ENCODE data around the gene TTBK2. TPM values are rescaled to one million over a fixed set of nuclear protein-coding genes. Genes with fewer than 3 reads are reported as not detected.

The TTBK2 gene
- total RNA-seq, 2 experiments from 2014 or later = 14.2 to 20.8 TPM

DNA sequence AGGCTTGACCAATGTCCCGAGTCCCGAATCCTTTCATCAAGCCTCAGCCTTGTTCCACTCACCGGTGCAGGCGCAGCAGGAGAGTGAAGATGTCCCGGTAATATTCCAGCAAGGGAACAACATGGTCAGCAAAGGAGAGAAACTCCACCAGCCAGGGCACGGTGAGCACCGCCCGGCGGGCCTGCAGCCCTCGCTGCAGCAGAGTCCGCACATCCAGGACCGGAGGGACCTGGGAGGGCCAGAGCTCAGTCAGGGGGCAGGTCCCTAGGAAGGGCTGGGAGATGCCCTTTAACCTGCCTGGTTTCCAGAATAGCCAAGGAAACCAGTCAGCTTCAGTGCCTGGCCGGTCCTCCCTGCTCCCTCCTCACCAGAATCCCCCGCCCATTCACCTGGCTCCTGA is 190.0 kb downstream of the TTBK2 start:
- no peak overlapping the region for H3K4me2 ChIP-seq (ENCODE audit: low read length)
- no peaks in the 10 kb centered on the region for H3K9me2 ChIP-seq (ENCODE audit: insufficient read depth, low read length)
- H2AFZ ChIP-seq (ENCODE audit: low read length) = no peak overlapping the region
- DNase-seq (ENCODE audit: low spot score) = no peak
- H3K79me2 ChIP-seq (ENCODE audit: insufficient read depth, low read depth, low read length) = no peaks in the 10 kb centered on the region
- no peak overlapping the region for H3K4me3 ChIP-seq (ENCODE audit: low read depth, low read length, poor library complexity, severe bottlenecking)
- TF ChIP-seq, protein P1, sequence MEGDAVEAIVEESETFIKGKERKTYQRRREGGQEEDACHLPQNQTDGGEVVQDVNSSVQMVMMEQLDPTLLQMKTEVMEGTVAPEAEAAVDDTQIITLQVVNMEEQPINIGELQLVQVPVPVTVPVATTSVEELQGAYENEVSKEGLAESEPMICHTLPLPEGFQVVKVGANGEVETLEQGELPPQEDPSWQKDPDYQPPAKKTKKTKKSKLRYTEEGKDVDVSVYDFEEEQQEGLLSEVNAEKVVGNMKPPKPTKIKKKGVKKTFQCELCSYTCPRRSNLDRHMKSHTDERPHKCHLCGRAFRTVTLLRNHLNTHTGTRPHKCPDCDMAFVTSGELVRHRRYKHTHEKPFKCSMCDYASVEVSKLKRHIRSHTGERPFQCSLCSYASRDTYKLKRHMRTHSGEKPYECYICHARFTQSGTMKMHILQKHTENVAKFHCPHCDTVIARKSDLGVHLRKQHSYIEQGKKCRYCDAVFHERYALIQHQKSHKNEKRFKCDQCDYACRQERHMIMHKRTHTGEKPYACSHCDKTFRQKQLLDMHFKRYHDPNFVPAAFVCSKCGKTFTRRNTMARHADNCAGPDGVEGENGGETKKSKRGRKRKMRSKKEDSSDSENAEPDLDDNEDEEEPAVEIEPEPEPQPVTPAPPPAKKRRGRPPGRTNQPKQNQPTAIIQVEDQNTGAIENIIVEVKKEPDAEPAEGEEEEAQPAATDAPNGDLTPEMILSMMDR (conservative IDR thresholded peaks at IDR 0.05; ENCODE audit: low read length) = no peak
- TF ChIP-seq EZH2phosphoT487 (IDR thresholded peaks at IDR 0.05; ENCODE audit: borderline replicate concordance, low read depth, low read length) = no peak
- POLR2A ChIA-PET = no interaction called here
- peaks cover 93% of the 10 kb centered on the region for H3K36me3 ChIP-seq (ENCODE audit: insufficient read depth, low read length)
- H3K27ac ChIP-seq (ENCODE audit: low read depth, low read length, poor library complexity, severe bottlenecking) = no peak overlapping the region
- CTCF ChIA-PET (ENCODE audit: unreplicated experiment) = no interaction called here
- no peaks in the 10 kb centered on the region for H3K9me3 ChIP-seq (ENCODE audit: low read length)
- H4K20me1 ChIP-seq (ENCODE audit: insufficient read depth, low read length) = no peaks in the 10 kb centered on the region
- intact Hi-C loops (cut with micrococcal nuclease; ENCODE audit: unreplicated experiment) = loop anchor here (10.0 kb wide), 1 partner anchor 194 kb away; the partner anchor contains the start of gene TTBK2
- peaks cover 20% of the 10 kb centered on the region for H3K4me1 ChIP-seq (ENCODE audit: insufficient read depth, low read length, poor library complexity, severe bottlenecking)
- no TSS peak for BruUV-seq (replicated peaks)

DNA sequence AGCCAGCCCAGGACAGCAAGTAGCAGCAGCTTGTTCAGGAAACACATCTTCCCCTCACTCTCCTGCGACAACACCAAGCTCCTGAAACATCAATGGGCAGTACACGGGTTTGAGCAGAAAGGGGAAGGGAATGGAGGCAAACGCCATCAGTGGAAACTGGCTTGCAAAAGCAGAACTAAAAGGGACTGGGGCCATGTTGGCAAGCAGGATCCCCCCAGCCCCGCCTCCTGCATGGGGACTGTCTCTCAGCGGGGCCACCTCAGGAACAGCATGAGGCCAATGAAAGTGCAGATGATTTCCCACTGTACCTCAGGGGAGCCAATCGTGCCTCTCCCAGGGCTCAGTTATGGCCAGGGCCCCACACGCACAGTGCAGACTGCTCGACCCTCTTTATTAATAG is 190.4 kb downstream of the TTBK2 start:
- POLR2A ChIA-PET = no interaction called here
- Histone ChIP-seq H3K36me3 (ENCODE audit: insufficient read depth, low read length) (peaks cover 93% of the 10 kb centered on the region), H3K9me2 (ENCODE audit: insufficient read depth, low read length) (no peaks in the 10 kb centered on the region), H3K79me2 (ENCODE audit: insufficient read depth, low read depth, low read length) (no peaks in the 10 kb centered on the region), H3K9me3 (ENCODE audit: low read length) (no peaks in the 10 kb centered on the region), H3K4me1 (ENCODE audit: insufficient read depth, low read length, poor library complexity, severe bottlenecking) (peaks cover 16% of the 10 kb centered on the region), H2AFZ (ENCODE audit: low read length) (no peak overlapping the region), H3K4me2 (ENCODE audit: low read length) (no peak overlapping the region), H4K20me1 (ENCODE audit: insufficient read depth, low read length) (no peaks in the 10 kb centered on the region), H3K27ac (ENCODE audit: low read depth, low read length, poor library complexity, severe bottlenecking) (no peak overlapping the region), H3K4me3 (ENCODE audit: low read depth, low read length, poor library complexity, severe bottlenecking) (no peak overlapping the region)
- TF ChIP-seq, protein P1 (conservative IDR thresholded peaks at IDR 0.05; ENCODE audit: low read length) = no peak
- no peak for TF ChIP-seq EZH2phosphoT487 (IDR thresholded peaks at IDR 0.05; ENCODE audit: borderline replicate concordance, low read depth, low read length)
- intact Hi-C loops (cut with micrococcal nuclease; ENCODE audit: unreplicated experiment) = loop anchor here (10.0 kb wide), 1 partner anchor 195 kb away; the partner anchor contains the start of gene TTBK2
- BruUV-seq (replicated peaks) = no TSS peak
- CTCF ChIA-PET (ENCODE audit: unreplicated experiment) = no interaction called here
- DNase-seq (ENCODE audit: low spot score) = no peak

DNA sequence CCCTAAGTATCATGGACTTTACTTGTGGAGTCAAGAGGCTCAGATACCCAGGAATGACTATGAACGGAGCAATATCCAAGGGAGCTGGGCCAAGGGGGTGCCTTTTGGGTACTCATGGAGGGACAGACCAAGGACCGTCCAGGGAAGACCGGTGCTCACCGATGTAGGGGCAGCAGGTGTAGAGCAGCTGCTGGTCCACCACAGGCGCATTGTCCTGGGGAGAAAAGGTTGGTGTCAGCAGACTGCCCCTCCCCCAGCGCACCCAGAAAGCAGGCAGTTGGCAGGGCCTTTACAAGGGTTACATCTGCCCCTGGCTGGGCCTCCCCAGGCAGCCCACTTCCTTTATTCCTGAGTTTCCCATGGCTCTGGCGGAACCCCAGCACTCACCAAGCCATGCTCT is 191.2 kb downstream of the TTBK2 start:
- no peaks in the 10 kb centered on the region for H3K9me2 ChIP-seq (ENCODE audit: insufficient read depth, low read length)
- TF ChIP-seq EZH2phosphoT487 (IDR thresholded peaks at IDR 0.05; ENCODE audit: borderline replicate concordance, low read depth, low read length) = no peak
- TF ChIP-seq, protein P1 (conservative IDR thresholded peaks at IDR 0.05; ENCODE audit: low read length) = no peak
- peaks cover 95% of the 10 kb centered on the region for H3K36me3 ChIP-seq (ENCODE audit: insufficient read depth, low read length)
- H4K20me1 ChIP-seq (ENCODE audit: insufficient read depth, low read length) = no peaks in the 10 kb centered on the region
- peaks cover 9% of the 10 kb centered on the region for H3K4me1 ChIP-seq (ENCODE audit: insufficient read depth, low read length, poor library complexity, severe bottlenecking)
- intact Hi-C loops (cut with micrococcal nuclease; ENCODE audit: unreplicated experiment) = no loop called here
- H3K4me2 ChIP-seq (ENCODE audit: low read length) = no peak overlapping the region
- POLR2A ChIA-PET = interaction anchor here (0.6 kb wide), 1 partner anchor 11 kb away, joined by 3 read pairs; no protein-coding TSS in a partner anchor
- no TSS peak for BruUV-seq (replicated peaks)
- H3K4me3 ChIP-seq (ENCODE audit: low read depth, low read length, poor library complexity, severe bottlenecking) = no peak overlapping the region
- no peak for DNase-seq (ENCODE audit: low spot score)
- H3K27ac ChIP-seq (ENCODE audit: low read depth, low read length, poor library complexity, severe bottlenecking) = no peak overlapping the region
- CTCF ChIA-PET (ENCODE audit: unreplicated experiment) = no interaction called here
- no peak overlapping the region for H2AFZ ChIP-seq (ENCODE audit: low read length)
- no peaks in the 10 kb centered on the region for H3K79me2 ChIP-seq (ENCODE audit: insufficient read depth, low read depth, low read length)
- H3K9me3 ChIP-seq (ENCODE audit: low read length) = no peaks in the 10 kb centered on the region

All from OCI-LY7 (cell line).